Measurements from ENCODE around the gene ANKRD35. TPM values are rescaled to one million over a fixed set of nuclear protein-coding genes. Genes with fewer than 3 reads are reported as not detected.
A peak's percentile ranks its signal among the peaks of the same experiment; 100 is the strongest.

ANKRD35 gene
- total RNA-seq, 1 experiment from 2014 or later, result not detected

DNA sequence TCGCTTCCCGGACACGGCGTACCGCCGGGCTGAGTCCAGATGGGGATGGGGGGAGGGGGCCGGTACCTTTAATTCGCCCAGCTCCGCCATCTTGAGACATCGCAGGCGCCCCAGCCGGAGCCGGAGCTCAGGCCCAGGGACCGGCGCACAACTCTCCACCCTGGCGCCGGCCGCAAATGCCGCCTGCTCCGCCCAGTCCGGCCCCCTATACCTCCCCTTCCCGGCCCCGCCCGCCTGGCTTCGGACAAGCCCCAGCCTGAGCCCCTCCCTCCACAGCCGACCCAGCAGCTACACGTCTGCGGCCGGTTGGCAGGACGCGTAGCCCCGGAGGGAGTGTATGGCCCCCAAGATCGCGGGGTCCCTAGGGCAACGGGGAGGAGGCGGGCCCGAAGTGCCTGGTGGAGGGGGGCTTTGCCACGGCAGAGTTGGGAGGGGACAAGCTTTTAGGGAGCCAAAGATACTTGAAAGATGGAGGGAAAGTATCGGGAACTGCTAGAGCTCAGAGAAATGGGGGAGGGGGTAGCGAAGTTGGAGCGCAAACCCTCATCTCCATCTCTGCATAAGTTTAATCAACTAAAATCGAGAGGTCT is 26.7 kb downstream of the ANKRD35 start, which contains the start of gene PIAS3:
TSS of gene PIAS3 (minus strand) at position 181 of the 590 bp plus-strand sequence. CDS start at position 90, 91 bp downstream.
- RAD21 ChIA-PET (ENCODE audit: low non-redundant PET in 1 of 2, low total read pairs in 2 of 2, uncharacterized antibody in 2 of 2, unreplicated experiment in 2 of 2), result interaction anchor here (0.6 to 1.2 kb wide), 4 partner anchors 13 to 176 kb away, joined by 3 read pairs; partner anchors contain the start of gene NUDT17 (in 1 of the 2)

More for the DNA sequence above, 26.7 kb downstream of the ANKRD35 start, which contains the start of gene PIAS3:
- ChIA-PET CTCF (interaction anchor here (0.8 to 6.6 kb wide), 10 partner anchors 8 to 173 kb away, joined by 3 to 87 read pairs (median 6); partner anchors contain the start of genes ANKRD34A, NUDT17, POLR3C and POLR3GL), POLR2A (interaction anchor here (0.8 to 2.7 kb wide), 18 partner anchors 10 to 193 kb away, joined by 3 to 22 read pairs (median 5); partner anchors contain the start of genes ANKRD34A, ANKRD35, LIX1L and NUDT17)
- Histone ChIP-seq H3K9ac (ENCODE audit: low read length) (peak within 1 kb of the TSS; percentile 67), H3K27ac (ENCODE audit: low read depth, low read length) (peak within 1 kb of the TSS; percentile 71), H2AFZ (ENCODE audit: low read depth, low read length, poor library complexity, severe bottlenecking) (peak within 1 kb of the TSS; percentile 83), H3K79me2 (ENCODE audit: insufficient read depth, low read length) (peaks cover 5% of the 10 kb centered on the region; the same call in 1 of the 2 replicates), H3K36me3 (ENCODE audit: control insufficient read depth in 1 of 2, insufficient read depth in 2 of 2, low read length in 2 of 2) (peaks cover 0 to 18% of the 10 kb centered on the region in 2 experiments), H3K4me3 (replicated peaks in 1 of 2; ENCODE audit: low read depth in 1 of 2, low read length in 2 of 2) (peak within 1 kb of the TSS; percentile 73 to 75), H3K4me2 (ENCODE audit: low read length) (peak within 1 kb of the TSS; percentile 97), H3K9me2 (ENCODE audit: insufficient read depth) (no peaks in the 10 kb centered on the region), H3K4me1 (ENCODE audit: control insufficient read depth in 1 of 2, insufficient read depth in 2 of 2, low read length in 2 of 2) (peaks cover 11 to 15% of the 10 kb centered on the region in 2 experiments; a peak in 3 of 4 replicates), H3K27me3 (ENCODE audit: insufficient read depth, low read length) (no peaks in the 10 kb centered on the region), H4K20me1 (ENCODE audit: insufficient read depth) (no peaks in the 10 kb centered on the region), H3K9me3 (ENCODE audit: control insufficient read depth in 1 of 2, insufficient read depth in 1 of 2, low read depth in 1 of 2, low read length in 2 of 2) (no peaks in the 10 kb centered on the region)
- DNase-seq (ENCODE audit: low read depth, low spot score) (peak; percentile 82), ATAC-seq (peak; percentile 87)
- TF ChIP-seq JUND (IDR thresholded peaks at IDR 0.05) (no peak), EZH2 (IDR thresholded peaks at IDR 0.05) (no peak), TCF7L2 (IDR thresholded peaks at IDR 0.05; ENCODE audit: borderline replicate concordance, extremely low read depth, insufficient read depth, insufficient read length) (peak; percentile 44), POLR2A (IDR thresholded peaks at IDR 0.05; ENCODE audit: borderline replicate concordance, extremely low read depth, insufficient read depth, insufficient read length) (peak; percentile 13), EZH2phosphoT487 (IDR thresholded peaks at IDR 0.05; ENCODE audit: borderline replicate concordance) (no peak), CBX3 (IDR thresholded peaks at IDR 0.05; ENCODE audit: low read depth) (no peak), SP1 (IDR thresholded peaks at IDR 0.05; ENCODE audit: low read depth) (peak; percentile 61), YY1 (IDR thresholded peaks at IDR 0.05; ENCODE audit: extremely low read depth, insufficient replicate concordance, low read depth, low read length) (peak; percentile 89)
- TF ChIP-seq, protein P1, sequence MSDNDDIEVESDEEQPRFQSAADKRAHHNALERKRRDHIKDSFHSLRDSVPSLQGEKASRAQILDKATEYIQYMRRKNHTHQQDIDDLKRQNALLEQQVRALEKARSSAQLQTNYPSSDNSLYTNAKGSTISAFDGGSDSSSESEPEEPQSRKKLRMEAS (IDR thresholded peaks at IDR 0.05), result no peak
- TF ChIP-seq, protein P2, sequence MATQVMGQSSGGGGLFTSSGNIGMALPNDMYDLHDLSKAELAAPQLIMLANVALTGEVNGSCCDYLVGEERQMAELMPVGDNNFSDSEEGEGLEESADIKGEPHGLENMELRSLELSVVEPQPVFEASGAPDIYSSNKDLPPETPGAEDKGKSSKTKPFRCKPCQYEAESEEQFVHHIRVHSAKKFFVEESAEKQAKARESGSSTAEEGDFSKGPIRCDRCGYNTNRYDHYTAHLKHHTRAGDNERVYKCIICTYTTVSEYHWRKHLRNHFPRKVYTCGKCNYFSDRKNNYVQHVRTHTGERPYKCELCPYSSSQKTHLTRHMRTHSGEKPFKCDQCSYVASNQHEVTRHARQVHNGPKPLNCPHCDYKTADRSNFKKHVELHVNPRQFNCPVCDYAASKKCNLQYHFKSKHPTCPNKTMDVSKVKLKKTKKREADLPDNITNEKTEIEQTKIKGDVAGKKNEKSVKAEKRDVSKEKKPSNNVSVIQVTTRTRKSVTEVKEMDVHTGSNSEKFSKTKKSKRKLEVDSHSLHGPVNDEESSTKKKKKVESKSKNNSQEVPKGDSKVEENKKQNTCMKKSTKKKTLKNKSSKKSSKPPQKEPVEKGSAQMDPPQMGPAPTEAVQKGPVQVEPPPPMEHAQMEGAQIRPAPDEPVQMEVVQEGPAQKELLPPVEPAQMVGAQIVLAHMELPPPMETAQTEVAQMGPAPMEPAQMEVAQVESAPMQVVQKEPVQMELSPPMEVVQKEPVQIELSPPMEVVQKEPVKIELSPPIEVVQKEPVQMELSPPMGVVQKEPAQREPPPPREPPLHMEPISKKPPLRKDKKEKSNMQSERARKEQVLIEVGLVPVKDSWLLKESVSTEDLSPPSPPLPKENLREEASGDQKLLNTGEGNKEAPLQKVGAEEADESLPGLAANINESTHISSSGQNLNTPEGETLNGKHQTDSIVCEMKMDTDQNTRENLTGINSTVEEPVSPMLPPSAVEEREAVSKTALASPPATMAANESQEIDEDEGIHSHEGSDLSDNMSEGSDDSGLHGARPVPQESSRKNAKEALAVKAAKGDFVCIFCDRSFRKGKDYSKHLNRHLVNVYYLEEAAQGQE (IDR thresholded peaks at IDR 0.05; ENCODE audit: low read depth), result no peak
- TF ChIP-seq, protein P3, sequence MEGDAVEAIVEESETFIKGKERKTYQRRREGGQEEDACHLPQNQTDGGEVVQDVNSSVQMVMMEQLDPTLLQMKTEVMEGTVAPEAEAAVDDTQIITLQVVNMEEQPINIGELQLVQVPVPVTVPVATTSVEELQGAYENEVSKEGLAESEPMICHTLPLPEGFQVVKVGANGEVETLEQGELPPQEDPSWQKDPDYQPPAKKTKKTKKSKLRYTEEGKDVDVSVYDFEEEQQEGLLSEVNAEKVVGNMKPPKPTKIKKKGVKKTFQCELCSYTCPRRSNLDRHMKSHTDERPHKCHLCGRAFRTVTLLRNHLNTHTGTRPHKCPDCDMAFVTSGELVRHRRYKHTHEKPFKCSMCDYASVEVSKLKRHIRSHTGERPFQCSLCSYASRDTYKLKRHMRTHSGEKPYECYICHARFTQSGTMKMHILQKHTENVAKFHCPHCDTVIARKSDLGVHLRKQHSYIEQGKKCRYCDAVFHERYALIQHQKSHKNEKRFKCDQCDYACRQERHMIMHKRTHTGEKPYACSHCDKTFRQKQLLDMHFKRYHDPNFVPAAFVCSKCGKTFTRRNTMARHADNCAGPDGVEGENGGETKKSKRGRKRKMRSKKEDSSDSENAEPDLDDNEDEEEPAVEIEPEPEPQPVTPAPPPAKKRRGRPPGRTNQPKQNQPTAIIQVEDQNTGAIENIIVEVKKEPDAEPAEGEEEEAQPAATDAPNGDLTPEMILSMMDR (IDR thresholded peaks at IDR 0.05 in 2 of 3, conservative IDR thresholded peaks at IDR 0.05 in 1 of 3; ENCODE audit: borderline replicate concordance in 1 of 3, insufficient read depth in 1 of 3, low read depth in 2 of 3, low read length in 2 of 3), result no peak
- TF ChIP-seq, protein P4, sequence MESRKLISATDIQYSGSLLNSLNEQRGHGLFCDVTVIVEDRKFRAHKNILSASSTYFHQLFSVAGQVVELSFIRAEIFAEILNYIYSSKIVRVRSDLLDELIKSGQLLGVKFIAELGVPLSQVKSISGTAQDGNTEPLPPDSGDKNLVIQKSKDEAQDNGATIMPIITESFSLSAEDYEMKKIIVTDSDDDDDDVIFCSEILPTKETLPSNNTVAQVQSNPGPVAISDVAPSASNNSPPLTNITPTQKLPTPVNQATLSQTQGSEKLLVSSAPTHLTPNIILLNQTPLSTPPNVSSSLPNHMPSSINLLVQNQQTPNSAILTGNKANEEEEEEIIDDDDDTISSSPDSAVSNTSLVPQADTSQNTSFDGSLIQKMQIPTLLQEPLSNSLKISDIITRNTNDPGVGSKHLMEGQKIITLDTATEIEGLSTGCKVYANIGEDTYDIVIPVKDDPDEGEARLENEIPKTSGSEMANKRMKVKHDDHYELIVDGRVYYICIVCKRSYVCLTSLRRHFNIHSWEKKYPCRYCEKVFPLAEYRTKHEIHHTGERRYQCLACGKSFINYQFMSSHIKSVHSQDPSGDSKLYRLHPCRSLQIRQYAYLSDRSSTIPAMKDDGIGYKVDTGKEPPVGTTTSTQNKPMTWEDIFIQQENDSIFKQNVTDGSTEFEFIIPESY (IDR thresholded peaks at IDR 0.05; ENCODE audit: extremely low read depth, insufficient replicate concordance, low read length), result no peak
- intact Hi-C loops (cut with micrococcal nuclease), result no loop called here
- BruUV-seq (replicated peaks), result TSS peak; percentile 62

All from HCT116 (cell line).